Stimulated activated CD4-positive, alpha-beta T cell treated with anti-CD3 and anti-CD28 coated beads, Interleukin-12 subunit alpha, Interleukin-12 subunit beta, amount 100 ng/mL, for 24 hours (primary cell): ENCODE measurements around the gene IGSF6.
"Not testable (repeated sequence)": the region's sequence is repeated elsewhere in the genome, so short reads cannot be mapped to it uniquely, and the experiment has no call there.

ENCODE experiments used
- DNase-seq, 2 experiments: peaks; one replicate each; pipeline ENCODE4 v3.0.0-alpha.2; 2020; ENCODE audit warnings: low read depth in 2 of 2

IGSF6 gene

GRCh38 chr16:21653571-21653970 lies 1.2 kb upstream of the IGSF6 start:
- DNase-seq, result no peak

DNA sequence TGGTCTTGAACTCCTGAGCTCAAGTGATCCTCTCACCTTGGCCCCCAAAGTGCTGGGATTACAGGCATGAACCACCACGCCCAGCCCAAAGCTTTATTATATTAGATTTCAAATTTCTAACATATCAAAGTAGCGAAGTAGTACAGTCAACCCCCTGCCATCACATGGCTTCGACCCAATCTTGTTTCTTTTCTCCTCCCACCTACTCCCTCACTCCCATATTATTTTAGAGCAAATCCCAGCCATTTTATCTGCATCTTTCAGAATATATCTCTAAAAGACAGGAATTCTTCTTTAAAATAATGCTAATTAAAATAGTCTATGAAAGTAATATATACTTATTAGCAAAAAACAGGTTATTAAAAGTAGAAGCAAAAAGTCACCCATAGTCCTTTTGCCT lies 893 bp downstream of the IGSF6 start:
- DNase-seq, result no peak

- DNase-seq, result no peak
These were observed 1.9 kb downstream of the IGSF6 start for GRCh38 chr16:21650521-21650920.

GRCh38 chr16:21649826-21650406 lies 2.5 kb downstream of the IGSF6 start:
- not testable (repeated sequence) for DNase-seq

GRCh38 chr16:21647562-21648164 lies 4.7 kb downstream of the IGSF6 start:
- DNase-seq, result no peak

GRCh38 chr16:21646721-21647561 lies 5.5 kb downstream of the IGSF6 start:
- DNase-seq, result peak; percentile 48 to 54

- DNase-seq, result no peak
These were observed 6.3 kb downstream of the IGSF6 start for GRCh38 chr16:21646091-21646490.

GRCh38 chr16:21645261-21645721 lies 7.1 kb downstream of the IGSF6 start:
- no peak for DNase-seq

DNA sequence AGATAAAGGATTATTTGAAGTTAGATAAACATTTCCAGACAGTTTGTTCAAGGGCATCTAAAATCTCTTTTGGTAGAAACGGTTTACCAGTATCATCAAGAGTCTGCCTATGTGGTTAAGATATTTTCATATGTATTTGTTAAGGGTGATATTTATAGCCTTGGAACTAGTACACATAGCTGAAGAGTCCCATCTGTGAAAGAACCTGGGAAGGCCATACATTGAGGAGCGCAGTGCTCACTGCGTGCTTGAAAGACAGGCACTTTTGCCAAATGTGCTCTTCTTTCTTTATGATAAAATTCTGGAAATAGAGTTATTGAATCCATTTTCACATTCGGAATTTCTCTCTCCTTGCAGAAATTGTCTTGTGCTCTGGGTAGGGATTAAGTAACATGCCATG lies 7.7 kb downstream of the IGSF6 start:
- DNase-seq, result no peak

DNA sequence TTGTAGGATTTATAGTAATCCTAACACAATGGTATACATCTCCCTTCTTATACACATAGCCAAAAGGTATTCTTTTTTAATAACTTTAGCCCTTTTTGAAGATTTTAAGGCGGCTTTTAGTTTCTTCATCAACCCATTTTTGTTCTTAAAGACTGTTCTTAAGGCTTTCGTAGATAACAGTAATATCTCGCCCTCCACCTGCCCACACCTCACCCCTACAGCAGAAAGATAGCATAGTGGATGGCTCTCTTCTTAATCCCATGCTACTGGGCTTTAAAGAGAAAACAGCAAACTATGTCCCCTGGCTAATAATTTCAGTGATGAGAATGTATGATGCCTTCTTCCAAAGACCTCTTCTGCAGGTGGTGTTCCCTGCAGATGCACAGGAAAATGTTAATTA lies 8.6 kb downstream of the IGSF6 start:
- no peak for DNase-seq

DNA sequence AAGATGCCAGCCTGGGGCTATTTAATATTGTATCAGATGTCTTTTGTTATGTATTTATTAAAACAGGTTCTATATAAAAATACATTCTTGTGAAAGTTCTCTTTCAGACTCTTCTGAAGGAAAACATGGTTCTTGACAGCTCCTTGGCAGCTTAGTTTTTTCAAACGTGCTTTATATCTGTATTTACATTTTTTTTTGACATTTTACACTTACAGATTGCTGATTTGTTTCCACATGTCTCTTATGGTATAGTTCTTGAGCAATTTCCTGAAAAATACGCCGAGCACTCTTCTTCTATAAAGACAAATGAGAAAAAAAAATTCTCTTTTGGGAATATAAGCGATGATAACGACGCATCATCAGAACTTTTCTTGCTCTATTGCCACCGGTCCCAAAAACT lies 9.5 kb downstream of the IGSF6 start:
- no peak for DNase-seq

- DNase-seq, result no peak
These were observed 10.5 kb downstream of the IGSF6 start for GRCh38 chr16:21641916-21642315.

DNA sequence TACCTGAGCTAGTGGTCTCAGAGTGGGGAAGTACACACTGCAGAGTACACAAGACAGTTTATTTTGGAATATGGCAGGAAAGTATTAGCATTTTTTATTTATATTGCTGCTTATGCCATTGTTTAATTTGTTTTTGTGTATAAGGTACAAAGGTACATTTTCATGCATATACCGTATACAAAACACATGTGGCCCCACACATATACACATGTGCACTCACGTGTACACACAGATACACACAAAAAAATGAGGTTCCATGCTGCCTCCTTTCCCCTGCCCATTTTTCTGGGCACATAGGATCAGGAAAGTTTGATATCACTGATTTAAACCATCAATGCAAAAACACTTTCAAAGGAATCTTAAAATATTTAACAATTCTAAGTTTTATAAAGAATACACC lies 12.9 kb downstream of the IGSF6 start:
- DNase-seq, result no peak

GRCh38 chr16:21638573-21638975 lies 13.8 kb downstream of the IGSF6 start:
- DNase-seq, result no peak

DNA sequence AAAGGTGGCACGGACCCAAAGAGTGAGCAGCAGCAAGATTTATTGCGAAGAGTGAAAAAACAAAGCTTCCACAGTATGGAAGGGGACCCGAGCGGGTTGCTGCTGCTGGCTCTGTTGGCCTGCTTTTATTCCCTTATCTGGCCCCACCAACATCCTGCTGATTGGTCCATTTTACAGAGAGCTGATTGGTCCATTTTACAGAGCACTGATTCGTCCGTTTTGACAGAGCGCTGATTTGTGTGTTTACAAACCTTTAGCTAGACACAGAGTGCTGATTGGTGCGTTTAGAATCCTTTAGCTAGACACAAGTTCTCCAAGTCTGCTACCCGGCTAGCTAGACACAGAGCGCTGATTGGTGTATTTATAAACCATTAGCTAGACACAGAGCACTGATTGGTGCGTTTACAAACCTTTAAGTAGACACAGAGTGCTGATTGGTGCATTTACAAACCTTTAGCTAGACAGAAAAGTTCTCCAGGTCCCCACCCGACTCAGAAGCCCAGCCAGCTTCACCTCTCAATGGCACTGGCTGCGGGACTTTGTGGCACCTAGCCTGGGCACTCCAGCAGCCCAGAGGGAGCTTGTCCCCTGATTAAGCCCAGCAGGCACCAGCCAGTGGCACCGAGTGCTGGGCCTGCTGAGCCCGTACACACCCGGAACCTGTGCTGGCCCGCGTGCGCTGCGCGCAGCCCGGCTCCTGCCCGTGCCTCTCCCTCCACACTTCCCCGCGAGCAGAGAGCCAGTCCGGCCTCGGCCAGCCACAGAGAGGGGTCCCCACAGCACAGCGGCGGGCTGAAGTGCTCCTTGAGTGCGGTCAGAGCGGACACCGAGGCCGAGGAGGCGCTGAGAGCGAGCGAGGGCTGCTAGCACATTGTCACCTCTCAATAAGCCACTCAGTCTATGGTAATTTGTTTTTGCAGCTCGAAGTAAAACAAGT lies 15.1 kb downstream of the IGSF6 start:
- DNase-seq, result no peak

DNA sequence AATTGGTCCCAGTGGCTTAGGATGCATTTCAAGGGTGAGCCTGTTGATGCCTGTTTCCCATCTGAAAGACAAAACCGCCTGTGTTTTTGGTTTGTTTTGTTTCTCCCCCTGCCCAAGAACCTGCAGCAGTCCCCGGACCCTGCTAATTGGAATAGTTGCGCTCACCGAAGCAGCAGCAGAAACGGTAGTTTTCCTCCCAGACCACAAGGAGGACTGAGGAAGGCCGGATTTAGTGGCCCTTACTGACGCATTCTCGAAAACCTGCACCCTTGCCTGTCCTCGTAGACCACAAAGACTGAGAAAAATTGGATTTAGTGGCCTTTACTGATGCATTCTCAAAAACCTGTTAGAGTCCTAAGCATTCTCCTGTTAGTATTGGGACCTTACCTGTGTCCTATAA lies 16.7 kb downstream of the IGSF6 start:
- DNase-seq, result not testable (repeated sequence)

DNA sequence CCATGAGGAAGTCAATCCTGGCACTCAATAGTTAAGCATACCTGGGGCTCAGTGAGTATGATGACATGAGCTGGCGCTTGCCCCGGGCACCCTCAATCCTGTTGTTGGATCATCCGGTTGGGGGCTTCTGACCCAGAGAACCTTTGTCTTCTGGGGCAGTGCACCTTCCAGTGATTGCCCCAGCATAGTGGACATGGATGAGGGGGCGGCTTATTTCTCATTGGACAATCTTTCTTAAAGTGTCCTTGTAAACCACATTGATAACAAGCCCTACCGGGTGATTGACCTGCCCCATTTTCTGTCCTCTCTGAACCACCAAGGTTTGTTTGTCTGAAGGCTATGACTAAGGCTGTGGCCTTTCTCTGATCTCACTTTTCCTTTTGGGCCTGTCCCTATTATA lies 18.2 kb downstream of the IGSF6 start:
- no peak for DNase-seq

GRCh38 chr16:21631951-21632575 lies 20.3 kb downstream of the IGSF6 start:
- not testable (repeated sequence) for DNase-seq

DNA sequence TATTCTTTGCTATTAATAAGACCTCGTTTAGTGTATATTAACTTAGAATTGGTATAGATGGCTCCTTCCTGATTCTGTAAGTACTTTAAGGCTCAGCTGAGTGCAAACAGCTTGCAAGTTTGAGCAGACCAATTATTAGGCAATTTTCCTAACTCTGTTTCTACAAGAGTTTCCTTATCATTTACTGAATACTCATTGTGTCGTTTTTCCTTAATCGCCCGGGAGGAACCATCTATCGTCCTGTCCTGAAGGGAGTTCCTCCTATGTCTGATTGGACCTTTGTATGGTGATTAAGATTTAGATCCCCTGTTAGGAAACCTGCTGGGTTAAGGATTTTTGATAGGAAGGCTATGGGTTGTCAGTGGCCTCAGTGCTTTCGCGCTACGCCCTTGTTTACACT lies 21.0 kb downstream of the IGSF6 start:
- DNase-seq, result not testable (repeated sequence)

- not testable (repeated sequence) for DNase-seq
These were observed 21.5 kb downstream of the IGSF6 start for GRCh38 chr16:21630866-21631265.
